A549 (cell line): ENCODE data around the gene TPCN1. TPM values are rescaled to one million over a fixed set of nuclear protein-coding genes. Genes with fewer than 3 reads are reported as not detected.

Experiments used
- ATAC-seq, 2 experiments: fragments of 200-7000 bp in 1 of 2; fragments of >200 bp in 1 of 2; cut with Nextera tagmentation in 1 of 2; cut with Tn5 transposase in 1 of 2; 3 replicates each; pipeline versions ENCODE4 v1.8.0 to v1.9.1; 2018 to 2020; ENCODE audit warnings: mild to moderate bottlenecking in 1 of 2, moderate library complexity in 1 of 2
- CTCF ChIA-PET: fragments of 300-600 bp; sonication (Branson Sonifier 250); formaldehyde crosslinking; extraction: SDS; loops from one replicate; lab custom pipeline; 2021; ENCODE audit warnings: antibody characterized with exemption, inconsistent platforms; lab: Yijun Ruan, JAX
- POLR2A ChIA-PET: fragments of 350-600 bp; formaldehyde crosslinking; extraction: SDS; loops from one replicate; lab custom pipeline; 2021; ENCODE audit warnings: antibody characterized with exemption, inconsistent platforms; lab: Yijun Ruan, JAX
- DNase-seq, 2 experiments: peaks; one replicate each; pipeline versions ENCODE4 v3.0.0 to v3.0.0-alpha.2; 2011 to 2016; ENCODE audit warnings: low read depth in 1 of 2, low spot score in 1 of 2
- FAIRE-seq: peaks from 2 replicates; lab custom pipeline; 2011; peaks lifted over from hg19 to GRCh38; lab: Jason Lieb, UNC
- H3K27ac ChIP-seq, 2 experiments: fragments of >200 bp; sonication (Bioruptor Twin); formaldehyde crosslinking; 3 replicates each; pipeline ENCODE4 v1.5.1; 2016 to 2017
- H3K4me1 ChIP-seq: fragments of >200 bp; sonication (Bioruptor Twin); formaldehyde crosslinking; 3 replicates; pipeline ENCODE4 v1.6.1; 2016
- H3K4me2 ChIP-seq: fragments of >200 bp; sonication (Bioruptor Twin); formaldehyde crosslinking; 3 replicates; pipeline ENCODE4 v1.6.1; 2016
- H3K4me3 ChIP-seq: fragments of >200 bp; sonication (Bioruptor Twin); formaldehyde crosslinking; 3 replicates; pipeline ENCODE4 v1.5.1; 2016
- H3K9me3 ChIP-seq: fragments of >200 bp; sonication (Bioruptor Twin); formaldehyde crosslinking; 3 replicates; pipeline ENCODE4 v1.6.1; 2016
- BHLHE40 ChIP-seq: IDR thresholded peaks from 2 replicates; pipeline ENCODE4 v1.6.1; 2012; ENCODE audit warnings: low read depth, low read length, inconsistent platforms
- CHD2 ChIP-seq: fragments of 150-350 bp; IDR thresholded peaks from 2 replicates; pipeline ENCODE4 v1.6.1; 2014; ENCODE audit warnings: low read length; ENCODE audit not compliant: partially characterized antibody
- CTCF ChIP-seq: fragments of >200 bp; sonication (Bioruptor Twin); formaldehyde crosslinking; IDR thresholded peaks from 3 replicates; pipeline ENCODE4 v1.5.1; 2016
- EP300 ChIP-seq, 2 experiments: fragments of >200 bp; sonication (Bioruptor Twin); formaldehyde crosslinking; IDR thresholded peaks; 2 replicates in 1 of 2; 3 replicates in 1 of 2; pipeline ENCODE4 v1.6.1; 2016 to 2017
- ESRRA ChIP-seq: fragments of 150-350 bp; IDR thresholded peaks from 2 replicates; pipeline ENCODE4 v1.6.1; 2014; ENCODE audit warnings: mild to moderate bottlenecking, low read length, borderline replicate concordance
- FOSL2 ChIP-seq, 2 experiments: fragments of 450-650 bp in 1 of 2; fragments of >200 bp in 1 of 2; sonication (Bioruptor Twin) in 1 of 2; formaldehyde crosslinking; IDR thresholded peaks; 2 replicates each; pipeline versions ENCODE4 v1.5.0 to v1.6.1; 2016 to 2020; ENCODE audit warnings: mild to moderate bottlenecking in 1 of 2, moderate library complexity in 1 of 2
- HEYL ChIP-seq: fragments of 250-450 bp; sonication (Bioruptor Pico); IDR thresholded peaks from 2 replicates; pipeline ENCODE4 v1.8.0; 2021; ENCODE audit warnings: mild to moderate bottlenecking, moderate library complexity
- MAFK ChIP-seq: fragments of 450-650 bp; IDR thresholded peaks from 2 replicates; pipeline ENCODE4 v1.6.1; 2014; ENCODE audit not compliant: partially characterized antibody
- MAX ChIP-seq: IDR thresholded peaks from 2 replicates; pipeline ENCODE4 v1.6.1; 2012
- MAZ ChIP-seq: fragments of 150-350 bp; IDR thresholded peaks from 2 replicates; pipeline ENCODE4 v1.6.1; 2014; ENCODE audit warnings: antibody characterized with exemption, low read depth, low read length, borderline replicate concordance
- NPAS2 ChIP-seq: fragments of 250-450 bp; sonication (Bioruptor Pico); IDR thresholded peaks from 2 replicates; pipeline ENCODE4 v1.8.0; 2022; ENCODE audit warnings: mild to moderate bottlenecking, moderate library complexity, borderline replicate concordance
- RAD21 ChIP-seq, 2 experiments: fragments of >200 bp in 1 of 2; sonication (Bioruptor Twin) in 1 of 2; formaldehyde crosslinking in 1 of 2; IDR thresholded peaks in 1 of 2; conservative IDR thresholded peaks in 1 of 2; 2 replicates in 1 of 2; 3 replicates in 1 of 2; pipeline ENCODE4 v1.6.1; 2012 to 2018; ENCODE audit warnings: inconsistent platforms in 1 of 2
- SMC3 ChIP-seq: fragments of >200 bp; sonication (Bioruptor Twin); formaldehyde crosslinking; IDR thresholded peaks from 3 replicates; pipeline ENCODE4 v1.6.1; 2018; ENCODE audit warnings: inconsistent platforms
- ZC3H11A ChIP-seq: fragments of 450-650 bp; IDR thresholded peaks from 2 replicates; pipeline ENCODE4 v1.6.1; 2014; ENCODE audit warnings: antibody characterized with exemption, mild to moderate bottlenecking
- ZNF302 ChIP-seq: fragments of 250-450 bp; sonication (Bioruptor Pico); IDR thresholded peaks from 2 replicates; pipeline ENCODE4 v1.9.0; 2021; ENCODE audit warnings: inconsistent platforms, mild to moderate bottlenecking, moderate library complexity
- WGBS: methylation state at CpG from one replicate; pipeline ENCODE4 v1.1.6; 2017; ENCODE audit errors: missing lambda C conversion rate; 5-methylcytosine and 5-hydroxymethylcytosine counted together
- polyA plus RNA-seq, 4 experiments: library from polyadenylated mRNA; depleted of rRNA in 3 of 4; stranded (reverse); fragments of >200 nt; fragmentation: RNase III in 1 of 4; extraction: RNeasy Plus Mini Kit Qiagen cat#74134 plus additional on column Dnase treatment in 1 of 4; gene quantifications; 2 replicates in 3 of 4; 3 replicates in 1 of 4; pipeline ENCODE4 v1.2.3, GENCODE V29; 2011 to 2017
- TF ChIP-seq, protein P1 (sequence below): fragments of 250-450 bp; sonication (Bioruptor Pico); IDR thresholded peaks from 2 replicates; pipeline ENCODE4 v1.5.0; 2020; ENCODE audit warnings: low read depth, mild to moderate bottlenecking, moderate library complexity

TPCN1 gene
- polyA plus RNA-seq, 2 of the 4 experiments (the other 2 are of a cell fraction): 21.9 to 24.1 TPM

GRCh38 chr12:113174461-113175384 is 46.5 kb upstream of the TPCN1 start:
- no peak overlapping the region for H3K4me2 ChIP-seq
- no peaks in the 10 kb centered on the region for H3K4me1 ChIP-seq
- DNase-seq (peak; percentile 68 to 88), FAIRE-seq (no peak), ATAC-seq (peak; percentile 87 to 92)
- CTCF ChIA-PET: interaction anchor here (0.6 to 7.8 kb wide), 45 partner anchors 9 to 1333 kb away, joined by 3 to 82 read pairs (median 4); partner anchors contain the start of genes CFAP73, DDX54, MAPKAPK5 and RASAL1
- no peak overlapping the region for H3K27ac ChIP-seq
- peaks cover 11% of the 10 kb centered on the region; the same call in 2 of the 3 replicates for H3K9me3 ChIP-seq
- POLR2A ChIA-PET: interaction anchor here (1.0 to 1.7 kb wide), 2 partner anchors 10 kb away, joined by 3 to 7 read pairs; no protein-coding TSS in a partner anchor
- 33% methylated on average over 25 of the region's 32 CpGs for WGBS
- TF ChIP-seq NPAS2 (CRISPR knock-in tag): no peak
- peak; percentile 91 for TF ChIP-seq CTCF
- TF ChIP-seq CHD2: no peak
- no peak for TF ChIP-seq EP300 (IDR thresholded peaks at IDR 0.05)
- TF ChIP-seq, protein P1, sequence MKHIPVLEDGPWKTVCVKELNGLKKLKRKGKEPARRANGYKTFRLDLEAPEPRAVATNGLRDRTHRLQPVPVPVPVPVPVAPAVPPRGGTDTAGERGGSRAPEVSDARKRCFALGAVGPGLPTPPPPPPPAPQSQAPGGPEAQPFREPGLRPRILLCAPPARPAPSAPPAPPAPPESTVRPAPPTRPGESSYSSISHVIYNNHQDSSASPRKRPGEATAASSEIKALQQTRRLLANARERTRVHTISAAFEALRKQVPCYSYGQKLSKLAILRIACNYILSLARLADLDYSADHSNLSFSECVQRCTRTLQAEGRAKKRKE (CRISPR knock-in tag): no peak
- no peak for TF ChIP-seq BHLHE40
- TF ChIP-seq SMC3: peak; percentile 56
- TF ChIP-seq ESRRA: no peak
- TF ChIP-seq RAD21 (conservative IDR thresholded peaks at IDR 0.05 in 1 of 2, IDR thresholded peaks at IDR 0.05 in 1 of 2): peak; percentile 79 to 85
- TF ChIP-seq, all 56 proteins: peak for 3
- no peak overlapping the region for H3K4me3 ChIP-seq

DNA sequence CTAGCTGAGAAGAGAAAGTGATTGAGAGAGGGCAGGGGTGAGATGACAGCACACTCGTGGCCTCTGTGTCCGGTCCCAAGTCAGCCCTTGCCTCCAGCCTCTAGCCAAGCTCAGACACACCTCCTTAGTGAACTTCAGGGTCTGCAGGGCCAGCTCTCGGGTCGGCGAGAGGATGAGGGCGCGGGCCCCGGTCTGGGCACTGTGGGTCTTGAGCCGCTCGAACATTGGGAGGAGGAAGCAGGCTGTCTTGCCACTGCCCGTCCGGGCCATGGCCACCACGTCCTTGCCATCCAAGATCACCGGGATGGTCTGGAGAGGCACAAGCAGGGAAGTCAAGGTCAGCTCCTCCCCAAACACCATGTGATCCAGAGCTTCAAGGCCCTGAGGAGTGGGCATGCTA is 42.2 kb upstream of the TPCN1 start:
- Histone ChIP-seq H3K9me3 (peaks cover 11% of the 10 kb centered on the region; the same call in 2 of the 3 replicates), H3K4me2 (no peak overlapping the region), H3K27ac (no peak overlapping the region), H3K4me3 (no peak overlapping the region), H3K4me1 (peaks cover 8% of the 10 kb centered on the region; the same call in 1 of the 3 replicates)
- ChIA-PET POLR2A (no interaction called here), CTCF (interaction anchor here (0.8 to 3.7 kb wide), 9 partner anchors 11 to 261 kb away, joined by 3 to 18 read pairs (median 3); no protein-coding TSS in a partner anchor)
- DNase-seq (no peak), FAIRE-seq (no peak), ATAC-seq (no peak)
- WGBS: 98% methylated on average over 14 of the region's 14 CpGs
- TF ChIP-seq MAZ: no peak

- no peak for FAIRE-seq
- no peak for TF ChIP-seq FOSL2 (IDR thresholded peaks at IDR 0.05)
- TF ChIP-seq FOSL2 (CRISPR knock-in tag; IDR thresholded peaks at IDR 0.05): peak; percentile 47
- TF ChIP-seq MAFK: no peak
- no peak for TF ChIP-seq ZC3H11A
- no peak for TF ChIP-seq HEYL (CRISPR knock-in tag)
- TF ChIP-seq ZNF302 (CRISPR knock-in tag): no peak
- no peak for TF ChIP-seq MAX
Observed at GRCh38 chr12:113180333-113180732, 40.9 kb upstream of the TPCN1 start.

More at GRCh38 chr12:113180333-113180732, 40.9 kb upstream of the TPCN1 start:
- H3K4me1 ChIP-seq: peaks cover 9% of the 10 kb centered on the region; the same call in 1 of the 3 replicates
- WGBS: 59% methylated on average over 4 of the region's 4 CpGs
- H3K9me3 ChIP-seq: peaks cover 11% of the 10 kb centered on the region; the same call in 2 of the 3 replicates
- CTCF ChIA-PET: interaction anchor here (1.2 to 3.7 kb wide), 4 partner anchors 13 to 131 kb away, joined by 3 to 18 read pairs (median 4); no protein-coding TSS in a partner anchor
- no peak for ATAC-seq
- H3K4me2 ChIP-seq: no peak overlapping the region
- POLR2A ChIA-PET: interaction anchor here (0.5 kb wide), 1 partner anchor 14 kb away, joined by 5 read pairs; no protein-coding TSS in a partner anchor
- no peak overlapping the region for H3K4me3 ChIP-seq
- H3K27ac ChIP-seq: no peak overlapping the region
- no peak for DNase-seq
